Endodermal cell (in vitro differentiated cells): ENCODE results near the gene CORO6. TPM values are rescaled to one million over a fixed set of nuclear protein-coding genes. Genes with fewer than 3 reads are reported as not detected.

Source experiments
- DNase-seq: peaks from one replicate; pipeline ENCODE4 v3.0.0-alpha.2; 2017
- H3K27ac ChIP-seq: 2 replicates; pipeline ENCODE4 v1.5.1; 2013; ENCODE audit warnings: mild to moderate bottlenecking, low read depth, low read length, moderate library complexity
- H3K27me3 ChIP-seq: 2 replicates; pipeline ENCODE4 v1.6.1; 2013; ENCODE audit warnings: mild to moderate bottlenecking, low read length, moderate library complexity; ENCODE audit not compliant: insufficient read depth, control insufficient read depth, poor library complexity, severe bottlenecking
- H3K36me3 ChIP-seq: 2 replicates; pipeline ENCODE4 v1.7.0; 2013; ENCODE audit warnings: mild to moderate bottlenecking, low read length, moderate library complexity; ENCODE audit not compliant: control insufficient read depth, insufficient read depth
- H3K4me1 ChIP-seq: one replicate; pipeline ENCODE4 v1.7.0; 2013; ENCODE audit warnings: low read length; ENCODE audit not compliant: control insufficient read depth, insufficient read depth
- H3K4me3 ChIP-seq: 2 replicates; pipeline ENCODE4 v1.5.1; 2013; ENCODE audit warnings: mild to moderate bottlenecking, low read length, moderate library complexity
- H3K9ac ChIP-seq: 2 replicates; pipeline ENCODE4 v1.6.1; 2013; ENCODE audit warnings: mild to moderate bottlenecking, low read length, moderate library complexity; ENCODE audit not compliant: poor library complexity, severe bottlenecking; ENCODE audit errors: extremely low read depth
- H3K9me3 ChIP-seq: 2 replicates; pipeline ENCODE4 v1.6.1; 2013; ENCODE audit warnings: mild to moderate bottlenecking, low read length, moderate library complexity; ENCODE audit not compliant: control insufficient read depth
- H3K27ac Mint-ChIP-seq: 2 replicates; pipeline ENCODE4 v1.8.0; 2020; ENCODE audit warnings: mixed read lengths
- H3K27me3 Mint-ChIP-seq: 2 replicates; pipeline ENCODE4 v1.8.0; 2021; ENCODE audit warnings: mild to moderate bottlenecking, mixed read lengths; ENCODE audit not compliant: insufficient read depth
- H3K36me3 Mint-ChIP-seq: 2 replicates; pipeline ENCODE4 v1.8.0; 2020; ENCODE audit warnings: low read depth, mixed read lengths
- H3K4me1 Mint-ChIP-seq: 2 replicates; pipeline ENCODE4 v1.8.0; 2020; ENCODE audit warnings: mixed read lengths
- H3K4me3 Mint-ChIP-seq: 2 replicates; pipeline ENCODE4 v1.8.0; 2020; ENCODE audit warnings: mild to moderate bottlenecking, moderate library complexity, mixed read lengths
- H3K9me3 Mint-ChIP-seq: 2 replicates; pipeline ENCODE4 v1.8.0; 2020; ENCODE audit warnings: mild to moderate bottlenecking, mixed read lengths
- WGBS, 2 experiments: methylation state at CpG; one replicate each; pipeline versions ENCODE4 v1.1.5 to v1.1.7; 2013; ENCODE audit warnings: missing lambda C conversion rate in 2 of 2, mixed read lengths in 1 of 2; ENCODE audit not compliant: insufficient coverage in 1 of 2, insufficient read length in 1 of 2; 5-methylcytosine and 5-hydroxymethylcytosine counted together
- total RNA-seq, 2 donors: library from RNA; stranded (reverse); fragmentation: NEBNext Ultra II Directional in 1 of 2; extraction: Animal tissue kit (Norgen Biotek cat#: 25700) in 1 of 2; gene quantifications; 2 replicates in 1 of 2; 3 replicates in 1 of 2; pipeline ENCODE4 v1.2.1, GENCODE V29; 2021
- TF ChIP-seq, protein P1 (sequence below): fragments of 200-600 bp; sonication (generic); conservative IDR thresholded peaks from 2 replicates; pipeline ENCODE4 v1.5.0; 2021; ENCODE audit warnings: antibody characterized with exemption, mild to moderate bottlenecking

The CORO6 gene
- total RNA-seq, 2 donors from 2014 or later, result 0.86 to 1.00 TPM

DNA sequence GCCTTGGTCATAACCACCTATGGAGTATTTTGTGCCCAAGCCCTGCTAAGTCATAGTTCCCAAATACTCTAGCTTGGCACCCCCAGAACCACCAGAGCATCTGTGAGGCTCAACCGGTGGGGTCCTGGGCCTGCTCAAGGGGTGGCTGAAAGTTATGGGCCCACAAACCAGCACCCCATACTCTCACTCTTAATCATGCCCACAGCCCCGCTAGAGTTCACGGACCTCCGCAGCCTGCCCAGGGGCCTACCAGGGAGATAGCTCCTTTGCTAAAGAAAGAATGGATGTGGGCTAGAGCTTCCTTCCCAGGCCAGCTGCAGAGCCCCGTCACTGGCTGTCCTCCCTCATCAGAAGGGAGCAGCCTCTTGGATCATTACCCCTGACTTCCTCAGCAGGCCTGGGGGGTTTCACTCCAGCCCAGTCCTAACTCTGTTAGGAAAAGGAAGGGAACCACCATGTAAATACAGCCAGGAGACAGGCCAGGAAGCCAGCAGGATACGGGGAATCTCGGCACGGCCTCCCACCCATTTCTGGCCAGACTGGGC lies 34.6 kb downstream of the CORO6 start:
- Mint-ChIP-seq H3K4me1 (peaks cover 27% of the 10 kb centered on the region), H3K27me3 (peaks cover 33% of the 10 kb centered on the region), H3K4me3 (peak overlapping the region; percentile 74), H3K9me3 (no peaks in the 10 kb centered on the region), H3K27ac (no peak overlapping the region), H3K36me3 (peaks cover 8% of the 10 kb centered on the region)
- no peak for DNase-seq
- 61 to 80% methylated on average over 1 to 8 of the region's 8 CpGs for WGBS, 2 experiments
- peaks cover 20% of the 10 kb centered on the region for H3K27me3 ChIP-seq
- H3K9ac ChIP-seq, result peak overlapping the region; percentile 35
- peaks cover 13% of the 10 kb centered on the region for H3K4me1 ChIP-seq
- H3K9me3 ChIP-seq, result no peaks in the 10 kb centered on the region
- TF ChIP-seq, protein P1, sequence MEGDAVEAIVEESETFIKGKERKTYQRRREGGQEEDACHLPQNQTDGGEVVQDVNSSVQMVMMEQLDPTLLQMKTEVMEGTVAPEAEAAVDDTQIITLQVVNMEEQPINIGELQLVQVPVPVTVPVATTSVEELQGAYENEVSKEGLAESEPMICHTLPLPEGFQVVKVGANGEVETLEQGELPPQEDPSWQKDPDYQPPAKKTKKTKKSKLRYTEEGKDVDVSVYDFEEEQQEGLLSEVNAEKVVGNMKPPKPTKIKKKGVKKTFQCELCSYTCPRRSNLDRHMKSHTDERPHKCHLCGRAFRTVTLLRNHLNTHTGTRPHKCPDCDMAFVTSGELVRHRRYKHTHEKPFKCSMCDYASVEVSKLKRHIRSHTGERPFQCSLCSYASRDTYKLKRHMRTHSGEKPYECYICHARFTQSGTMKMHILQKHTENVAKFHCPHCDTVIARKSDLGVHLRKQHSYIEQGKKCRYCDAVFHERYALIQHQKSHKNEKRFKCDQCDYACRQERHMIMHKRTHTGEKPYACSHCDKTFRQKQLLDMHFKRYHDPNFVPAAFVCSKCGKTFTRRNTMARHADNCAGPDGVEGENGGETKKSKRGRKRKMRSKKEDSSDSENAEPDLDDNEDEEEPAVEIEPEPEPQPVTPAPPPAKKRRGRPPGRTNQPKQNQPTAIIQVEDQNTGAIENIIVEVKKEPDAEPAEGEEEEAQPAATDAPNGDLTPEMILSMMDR, result no peak
- peaks cover 6% of the 10 kb centered on the region for H3K36me3 ChIP-seq
- peak overlapping the region; percentile 82 for H3K4me3 ChIP-seq
- H3K27ac ChIP-seq, result no peak overlapping the region

DNA sequence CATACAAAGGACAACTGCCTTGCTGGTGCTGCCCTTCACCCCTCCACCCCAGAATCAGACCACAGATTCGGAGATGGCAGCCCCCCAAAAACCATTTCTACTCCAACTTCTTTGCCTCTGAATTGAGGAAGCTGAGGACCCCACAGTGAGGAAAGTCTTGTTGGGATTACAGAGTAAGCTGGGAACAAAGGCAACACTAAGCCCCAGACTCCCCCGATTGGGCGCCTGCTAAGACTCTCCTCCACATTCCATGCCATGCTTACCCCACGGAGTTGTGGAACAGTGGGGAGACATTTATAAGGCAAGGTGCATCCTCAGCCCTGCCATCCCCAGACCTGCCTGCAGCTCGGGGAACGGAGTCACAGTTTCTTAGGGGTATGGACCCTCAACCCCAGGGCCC lies 35.1 kb downstream of the CORO6 start:
- 88 to 96% methylated on average over 4 to 6 of the region's 6 CpGs for WGBS, 2 experiments
- TF ChIP-seq, protein P1, result no peak

DNA sequence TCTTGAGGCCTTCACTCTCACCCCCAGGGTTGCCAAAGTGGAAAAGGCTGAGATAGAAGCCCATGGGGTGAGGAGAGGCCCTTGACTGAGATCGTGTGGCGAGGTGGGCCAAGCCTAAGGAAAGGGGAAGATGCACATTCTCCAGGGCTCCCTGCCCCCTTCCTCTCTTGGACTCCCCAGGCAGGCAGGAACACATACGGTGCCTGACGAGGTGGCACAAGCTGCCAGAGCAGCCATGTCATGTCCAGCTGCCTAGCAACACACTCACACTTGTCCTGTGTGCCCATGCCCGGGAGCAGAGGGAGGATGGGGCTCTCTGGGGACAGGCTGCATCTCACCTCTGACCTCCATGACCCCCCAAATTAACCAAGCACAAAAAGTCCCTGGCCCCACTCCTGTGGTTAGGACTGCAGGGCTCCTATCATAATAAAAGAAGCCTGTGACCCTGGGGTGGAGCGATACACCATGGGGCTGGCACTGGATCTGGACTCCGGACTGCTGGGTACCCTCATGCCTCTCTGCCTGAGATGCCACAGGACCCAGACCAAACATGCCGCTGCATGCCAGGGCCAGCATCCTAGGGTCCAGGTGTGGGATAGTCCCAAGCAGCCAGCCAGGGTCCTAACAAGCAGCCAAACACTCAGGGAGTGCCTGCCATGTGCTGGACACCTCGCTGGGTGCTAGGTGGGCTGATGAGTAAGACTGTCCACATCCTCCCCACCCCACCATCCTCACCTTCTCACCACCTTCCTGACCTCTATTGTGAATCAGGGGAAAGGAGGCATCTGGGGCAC lies 35.8 kb downstream of the CORO6 start:
- Mint-ChIP-seq H3K27me3 (peaks cover 23% of the 10 kb centered on the region), H3K27ac (no peak overlapping the region), H3K4me1 (peaks cover 23% of the 10 kb centered on the region), H3K36me3 (peaks cover 18% of the 10 kb centered on the region), H3K4me3 (no peak overlapping the region), H3K9me3 (no peaks in the 10 kb centered on the region)
- no peaks in the 10 kb centered on the region for H3K9me3 ChIP-seq
- 87 to 96% methylated on average over 4 to 9 of the region's 9 CpGs for WGBS, 2 experiments
- no peak overlapping the region for H3K4me3 ChIP-seq
- TF ChIP-seq, protein P1, result no peak
- peaks cover 13% of the 10 kb centered on the region for H3K4me1 ChIP-seq
- peak; percentile 47 for DNase-seq
- H3K36me3 ChIP-seq, result peaks cover 15% of the 10 kb centered on the region
- H3K27ac ChIP-seq, result no peak overlapping the region
- H3K27me3 ChIP-seq, result peaks cover 12% of the 10 kb centered on the region
- no peak overlapping the region for H3K9ac ChIP-seq

More for the DNA sequence above, 35.1 kb downstream of the CORO6 start:
- peaks cover 30% of the 10 kb centered on the region for H3K27me3 Mint-ChIP-seq
- no peak overlapping the region for H3K9ac ChIP-seq
- H3K27me3 ChIP-seq, result peaks cover 17% of the 10 kb centered on the region
- peak overlapping the region; percentile 82 for H3K4me3 ChIP-seq
- peaks cover 13% of the 10 kb centered on the region for H3K4me1 ChIP-seq
- no peak overlapping the region for H3K27ac Mint-ChIP-seq
- peaks cover 12% of the 10 kb centered on the region for H3K36me3 Mint-ChIP-seq
- H3K36me3 ChIP-seq, result peaks cover 11% of the 10 kb centered on the region
- DNase-seq, result peak; percentile 42
- peaks cover 27% of the 10 kb centered on the region for H3K4me1 Mint-ChIP-seq
- no peaks in the 10 kb centered on the region for H3K9me3 Mint-ChIP-seq
- H3K4me3 Mint-ChIP-seq, result peak overlapping the region; percentile 74
- no peaks in the 10 kb centered on the region for H3K9me3 ChIP-seq
- H3K27ac ChIP-seq, result no peak overlapping the region
